GM12878 (cell line): ENCODE measurements around the gene TMEM181. TPM values are rescaled to one million over a fixed set of nuclear protein-coding genes. Genes with fewer than 3 reads are reported as not detected.

Source experiments
- ATAC-seq: fragments of 200-7000 bp; cut with Tn5 transposase; 3 replicates; pipeline ENCODE4 v1.9.1; 2020; ENCODE audit warnings: mild to moderate bottlenecking, moderate library complexity
- BruUV-seq: library from RNA; stranded (reverse); fragments of 400-500 nt; replicated peaks from 2 replicates; lab custom pipeline; 2021; lab: Mats Ljungman, UMichigan
- CTCF ChIA-PET: fragments of 300-600 bp; sonication (Branson Sonifier 250); formaldehyde crosslinking; extraction: SDS; loops from one replicate; lab custom pipeline; 2021; ENCODE audit warnings: inconsistent platforms; lab: Yijun Ruan, JAX
- POLR2A ChIA-PET: fragments of 350-600 bp; formaldehyde crosslinking; extraction: SDS; loops from one replicate; lab custom pipeline; 2021; ENCODE audit warnings: inconsistent platforms; lab: Charles Lee
- RAD21 ChIA-PET: fragments of 300-600 bp; sonication (Branson Sonifier 250); formaldehyde crosslinking; loops from one replicate; lab custom pipeline; 2023; ENCODE audit warnings: antibody characterized with exemption; ENCODE audit not compliant: unreplicated experiment; lab: Charles Lee
- SMC1A ChIA-PET: fragments of 300-600 bp; sonication (Branson Sonifier 250); formaldehyde crosslinking; loops from one replicate; lab custom pipeline; 2023; ENCODE audit not compliant: unreplicated experiment, uncharacterized antibody; lab: Charles Lee
- DNase-seq: peaks from one replicate; pipeline ENCODE4 v3.0.0-alpha.2; 2011; ENCODE audit warnings: low read depth, low spot score
- FAIRE-seq: peaks from 3 replicates; lab custom pipeline; 2011; peaks lifted over from hg19 to GRCh38; lab: Jason Lieb, UNC
- H2AFZ ChIP-seq: 2 replicates; pipeline ENCODE4 v1.6.0; 2011; ENCODE audit warnings: low read depth, low read length, control low read depth; ENCODE audit not compliant: control insufficient read depth
- H3K27ac ChIP-seq: 2 replicates; pipeline ENCODE4 v1.5.1; 2011; ENCODE audit warnings: control low read depth; ENCODE audit not compliant: control insufficient read depth, insufficient read depth
- H3K27me3 ChIP-seq, 2 experiments: replicated peaks in 1 of 2; 2 replicates each; pipeline versions ENCODE4 v1.6.0 to v1.6.1; 2011; ENCODE audit warnings: low read length in 1 of 2; ENCODE audit not compliant: control insufficient read depth in 2 of 2, insufficient read depth in 2 of 2
- H3K36me3 ChIP-seq, 2 experiments: 2 replicates each; pipeline ENCODE4 v1.5.1; 2011; ENCODE audit warnings: low read length in 1 of 2; ENCODE audit not compliant: control insufficient read depth in 2 of 2, insufficient read depth in 2 of 2
- H3K4me1 ChIP-seq: 2 replicates; pipeline ENCODE4 v1.6.1; 2011; ENCODE audit warnings: mild to moderate bottlenecking, low read length, moderate library complexity, mixed read lengths; ENCODE audit not compliant: control insufficient read depth, insufficient read depth
- H3K4me2 ChIP-seq: 2 replicates; pipeline ENCODE4 v1.6.0; 2011; ENCODE audit warnings: control low read depth; ENCODE audit not compliant: control insufficient read depth, insufficient read depth
- H3K4me3 ChIP-seq: fragments of 200-600 bp; sonication (generic); 2 replicates; pipeline ENCODE4 v1.5.1; 2016
- H3K79me2 ChIP-seq: 2 replicates; pipeline ENCODE4 v1.6.0; 2011; ENCODE audit warnings: low read length; ENCODE audit not compliant: control insufficient read depth, insufficient read depth
- H3K9ac ChIP-seq: 2 replicates; pipeline ENCODE4 v1.8.0; 2011; ENCODE audit warnings: low read length, control low read depth, mixed read lengths; ENCODE audit not compliant: control insufficient read depth, insufficient read depth
- H3K9me3 ChIP-seq: replicated peaks from 3 replicates; pipeline ENCODE4 v1.5.1; 2011; ENCODE audit warnings: mild to moderate bottlenecking, low read length; ENCODE audit not compliant: control insufficient read depth, insufficient read depth
- H4K20me1 ChIP-seq: 2 replicates; pipeline ENCODE4 v1.6.0; 2011; ENCODE audit not compliant: control insufficient read depth, insufficient read depth
- BHLHE40 ChIP-seq, 2 experiments: fragments of 450-650 bp in 1 of 2; IDR thresholded peaks; 2 replicates each; pipeline ENCODE4 v1.6.1; 2011 to 2017; ENCODE audit warnings: low read depth in 2 of 2, borderline replicate concordance in 1 of 2, improper control_type of control experiment in 1 of 2, low read length in 1 of 2, mild to moderate bottlenecking in 1 of 2
- CEBPZ ChIP-seq: fragments of 150-350 bp; IDR thresholded peaks from 2 replicates; pipeline ENCODE4 v1.6.1; 2016; ENCODE audit warnings: low read depth, low read length
- CTCF ChIP-seq, 3 experiments: IDR thresholded peaks in 2 of 3; conservative IDR thresholded peaks in 1 of 3; 2 replicates each; pipeline ENCODE4 v1.5.1; 2011; ENCODE audit warnings: low read depth in 3 of 3, low read length in 3 of 3, mild to moderate bottlenecking in 3 of 3, control low read depth in 2 of 3, moderate library complexity in 2 of 3, inconsistent platforms in 1 of 3, mixed read lengths in 1 of 3; ENCODE audit not compliant: control insufficient read depth in 2 of 3, insufficient read depth in 1 of 3; ENCODE audit errors: extremely low read depth in 1 of 3
- ESRRA ChIP-seq: IDR thresholded peaks from 2 replicates; pipeline ENCODE4 v1.6.1; 2012; ENCODE audit warnings: mild to moderate bottlenecking, low read length, improper control_type of control experiment
- ETV6 ChIP-seq, 2 experiments: fragments of 450-650 bp in 1 of 2; IDR thresholded peaks in 1 of 2; conservative IDR thresholded peaks in 1 of 2; 2 replicates each; pipeline ENCODE4 v1.6.1; 2014; ENCODE audit warnings: antibody characterized with exemption in 1 of 2, borderline replicate concordance in 1 of 2, low read depth in 1 of 2, mild to moderate bottlenecking in 1 of 2, moderate library complexity in 1 of 2
- IRF3 ChIP-seq: fragments of 450-650 bp; IDR thresholded peaks from 2 replicates; pipeline ENCODE4 v1.6.1; 2014; ENCODE audit warnings: mild to moderate bottlenecking
- LARP7 ChIP-seq: fragments of 450-650 bp; IDR thresholded peaks from 2 replicates; pipeline ENCODE4 v1.6.1; 2017; ENCODE audit warnings: mild to moderate bottlenecking
- MYB ChIP-seq: fragments of 150-350 bp; IDR thresholded peaks from 2 replicates; pipeline ENCODE4 v1.6.1; 2014; ENCODE audit warnings: mild to moderate bottlenecking, low read depth, low read length, borderline replicate concordance
- NBN ChIP-seq: fragments of 450-650 bp; IDR thresholded peaks from 2 replicates; pipeline ENCODE4 v1.6.1; 2016
- NFYA ChIP-seq: IDR thresholded peaks from 2 replicates; pipeline ENCODE4 v1.6.1; 2011; ENCODE audit warnings: low read depth, mild to moderate bottlenecking, low read length, improper control_type of control experiment, borderline replicate concordance
- PBX3 ChIP-seq: IDR thresholded peaks from 2 replicates; pipeline ENCODE4 v1.6.1; 2011; ENCODE audit warnings: mild to moderate bottlenecking, low read depth, low read length, moderate library complexity; ENCODE audit not compliant: insufficient replicate concordance
- PML ChIP-seq: IDR thresholded peaks from 2 replicates; pipeline ENCODE4 v1.6.1; 2012; ENCODE audit warnings: low read length, inconsistent platforms
- SREBF2 ChIP-seq: IDR thresholded peaks from 2 replicates; pipeline ENCODE4 v1.6.1; 2012; ENCODE audit warnings: mild to moderate bottlenecking, low read length
- TCF3 ChIP-seq: IDR thresholded peaks from 2 replicates; pipeline ENCODE4 v1.6.1; 2012; ENCODE audit warnings: low read depth, mild to moderate bottlenecking, low read length, borderline replicate concordance; ENCODE audit not compliant: insufficient read depth
- ZNF24 ChIP-seq: fragments of 450-650 bp; IDR thresholded peaks from 2 replicates; pipeline ENCODE4 v1.6.1; 2017; ENCODE audit warnings: antibody characterized with exemption, mild to moderate bottlenecking
- WGBS: methylation state at CpG from one replicate; pipeline ENCODE4 v1.1.6; 2016; ENCODE audit warnings: low lambda C conversion rate; ENCODE audit not compliant: insufficient replicate concordance, insufficient coverage; ENCODE audit errors: missing lambda C conversion rate; 5-methylcytosine and 5-hydroxymethylcytosine counted together
- in situ Hi-C: fragments of 300-500 bp; cut with MboI; formaldehyde crosslinking; loops from 9 replicates; pipeline ENCODE4 v1.14.3; 2018; ENCODE audit warnings: mixed read lengths
- intact Hi-C: fragments of 100-400 bp; cut with micrococcal nuclease; formaldehyde crosslinking; loops from one replicate; pipeline ENCODE4 v1.14.2; 2022; ENCODE audit not compliant: unreplicated experiment
- polyA plus RNA-seq, 11 experiments: library from polyadenylated mRNA; depleted of rRNA in 4 of 11; unstranded in 6 of 11; stranded (reverse) in 5 of 11; fragments of >200 nt; fragmentation: Nextera tagmentation in 4 of 11; fragmentation: Illumina TruSeq in 1 of 11; extraction: Ambion mirVana in 4 of 11; extraction: Trizol in 1 of 11; gene quantifications; 1 replicate in 1 of 11; 2 replicates in 10 of 11; pipeline versions ENCODE4 v1.2.1 to v1.2.3, GENCODE V29; 2011 to 2016; ENCODE audit warnings: inconsistent platforms in 2 of 11, missing spikeins in 2 of 11, low read depth in 1 of 11
- total RNA-seq, 4 experiments: library from RNA; depleted of rRNA in 3 of 4; stranded (reverse); fragments of >200 nt in 3 of 4; fragmentation: Illumina TruSeq in 1 of 4; extraction: Trizol in 1 of 4; gene quantifications; 2 replicates each; pipeline versions ENCODE4 v1.2.1 to v1.2.3, GENCODE V29; 2013 to 2021

The TMEM181 gene
- total and polyA plus RNA-seq, 10 of the 15 experiments (the other 5 are each of a cell fraction or from before 2014, with no cell fraction given) = 1.5 to 7.9 (median 5.2) TPM

- no peak overlapping the region for H3K4me3 ChIP-seq
- H3K27me3 ChIP-seq = no peaks in the 10 kb centered on the region
- ChIA-PET SMC1A (interaction anchor here (2.0 kb wide), 1 partner anchor 10 kb away, joined by 15 read pairs; the partner anchor contains the start of gene DYNLT1), POLR2A (interaction anchor here (2.6 kb wide), 1 partner anchor 10 kb away, joined by 20 read pairs; the partner anchor contains the start of gene DYNLT1), RAD21 (interaction anchor here (1.0 to 3.3 kb wide), 2 partner anchors 10 to 37 kb away, joined by 4 to 9 read pairs; partner anchors contain the start of gene DYNLT1), CTCF (interaction anchor here (1.5 to 10.4 kb wide), 2 partner anchors 10 to 36 kb away, joined by 5 to 72 read pairs; partner anchors contain the start of gene DYNLT1)
- DNase-seq (no peak), ATAC-seq (no peak), FAIRE-seq (no peak)
- peak overlapping the region; percentile 70; the same call in 1 of the 2 replicates for H3K4me2 ChIP-seq
- no peaks in the 10 kb centered on the region for H4K20me1 ChIP-seq
- BruUV-seq = no TSS peak
- peaks cover 23% of the 10 kb centered on the region for H3K4me1 ChIP-seq
- H3K79me2 ChIP-seq = no peaks in the 10 kb centered on the region
- WGBS = 85% methylated on average over 6 of the region's 6 CpGs
- no peak overlapping the region for H3K27ac ChIP-seq
- intact Hi-C loops = loop anchor here (5.0 kb wide), 2 partner anchors 463 to 892 kb away; no protein-coding TSS in a partner anchor
- H2AFZ ChIP-seq = no peak overlapping the region
- no peaks in the 10 kb centered on the region for H3K36me3 ChIP-seq
- no peak overlapping the region for H3K9ac ChIP-seq
- in situ Hi-C loops = no loop called here
- H3K9me3 ChIP-seq = no peaks in the 10 kb centered on the region
- TF ChIP-seq CEBPZ = no peak
- no peak for TF ChIP-seq ZNF24
- TF ChIP-seq ETV6 (conservative IDR thresholded peaks at IDR 0.05 in 1 of 2, IDR thresholded peaks at IDR 0.05 in 1 of 2; ENCODE audit: borderline replicate concordance in 1 of 2, low read depth in 1 of 2) = no peak
- no peak for TF ChIP-seq IRF3
- no peak for TF ChIP-seq CTCF (IDR thresholded peaks at IDR 0.05 in 2 of 3, conservative IDR thresholded peaks at IDR 0.05 in 1 of 3; ENCODE audit: control insufficient read depth in 2 of 3, extremely low read depth in 1 of 3, insufficient read depth in 1 of 3, low read depth in 3 of 3, low read length in 3 of 3)
- no peak for TF ChIP-seq BHLHE40 (IDR thresholded peaks at IDR 0.05; ENCODE audit: borderline replicate concordance in 1 of 2, low read depth in 2 of 2, low read length in 1 of 2)
- no peak for TF ChIP-seq PML
- no peak for TF ChIP-seq MYB
- TF ChIP-seq NBN = no peak
- TF ChIP-seq NFYA = no peak
- no peak for TF ChIP-seq LARP7
- TF ChIP-seq PBX3 = no peak
- no peak for TF ChIP-seq ESRRA
- no peak for TF ChIP-seq SREBF2
- no peak for TF ChIP-seq TCF3
Observed at GRCh38 chr6:158654498-158654897, 94.6 kb downstream of the TMEM181 start.
